GM21737 (cell line): ENCODE results near the gene FKBP4.
"Not testable (repeated sequence)": the region's sequence is repeated elsewhere in the genome, so short reads cannot be mapped to it uniquely, and the experiment has no call there.

Experiments
- ATAC-seq: cut with Tn5 transposase; IDR thresholded peaks from one replicate; pipeline ENCODE4 v1.9.1; 2021; ENCODE audit warnings: mild to moderate bottlenecking, moderate library complexity; ENCODE audit not compliant: unreplicated experiment

Gene FKBP4

GRCh38 chr12:2794736-2795289, at the start of gene FKBP4:
FKBP4 (plus strand) TSS chr12:2794970; CDS start chr12:2795140, 170 bp downstream.
- ATAC-seq: peak; percentile 78

GRCh38 chr12:2745655-2746054, 49.1 kb upstream of the FKBP4 start:
- no peak for ATAC-seq

GRCh38 chr12:2749580-2749979, 45.2 kb upstream of the FKBP4 start:
- ATAC-seq: no peak

GRCh38 chr12:2750185-2750584, 44.6 kb upstream of the FKBP4 start:
- ATAC-seq: no peak

- ATAC-seq: no peak
Measured at GRCh38 chr12:2751230-2751629, 43.5 kb upstream of the FKBP4 start.

- ATAC-seq: no peak
Measured at GRCh38 chr12:2751686-2752085, 43.1 kb upstream of the FKBP4 start.

GRCh38 chr12:2752676-2753371, 41.9 kb upstream of the FKBP4 start:
- no peak for ATAC-seq

- no peak for ATAC-seq
Measured at GRCh38 chr12:2753536-2753935, 41.2 kb upstream of the FKBP4 start.

GRCh38 chr12:2754208-2754607, 40.6 kb upstream of the FKBP4 start:
- ATAC-seq: no peak

- ATAC-seq: no peak
Measured at GRCh38 chr12:2756756-2757155, 38.0 kb upstream of the FKBP4 start.

- ATAC-seq: no peak
Measured at GRCh38 chr12:2759733-2760132, 35.0 kb upstream of the FKBP4 start.

GRCh38 chr12:2764398-2764797, 30.4 kb upstream of the FKBP4 start:
- no peak for ATAC-seq

GRCh38 chr12:2765052-2765451, 29.7 kb upstream of the FKBP4 start:
- no peak for ATAC-seq

GRCh38 chr12:2765608-2766007, 29.2 kb upstream of the FKBP4 start:
- ATAC-seq: no peak

GRCh38 chr12:2768224-2768961, 26.4 kb upstream of the FKBP4 start:
- ATAC-seq: no peak

GRCh38 chr12:2769866-2770533, 24.8 kb upstream of the FKBP4 start:
- ATAC-seq: no peak

GRCh38 chr12:2770544-2770943, 24.2 kb upstream of the FKBP4 start:
- ATAC-seq: not testable (repeated sequence)

GRCh38 chr12:2772370-2772769, 22.4 kb upstream of the FKBP4 start:
- ATAC-seq: no peak

- ATAC-seq: no peak
Measured at GRCh38 chr12:2773199-2773875, 21.4 kb upstream of the FKBP4 start.

- no peak for ATAC-seq
Measured at GRCh38 chr12:2775431-2775830, 19.3 kb upstream of the FKBP4 start.
